ACC112 (cell line): ENCODE data around the gene HOXB7.

Experiments
- H2AFZ ChIP-seq: fragments of 200-600 bp; sonication (generic); one replicate; pipeline ENCODE4 v1.6.0; 2017; ENCODE audit warnings: antibody characterized with exemption, low read length; ENCODE audit not compliant: unreplicated experiment
- H3K27ac ChIP-seq: fragments of 200-600 bp; sonication (generic); 2 replicates; pipeline ENCODE4 v1.5.1; 2014; ENCODE audit warnings: low read depth, mild to moderate bottlenecking, antibody characterized with exemption, low read length, moderate library complexity
- H3K27me3 ChIP-seq: fragments of 200-600 bp; sonication (generic); 2 replicates; pipeline ENCODE4 v1.6.1; 2014; ENCODE audit warnings: mild to moderate bottlenecking, antibody characterized with exemption, low read length, moderate library complexity, mixed read lengths; ENCODE audit not compliant: insufficient read depth
- H3K36me3 ChIP-seq: fragments of 200-600 bp; sonication (generic); 2 replicates; pipeline ENCODE4 v1.6.1; 2016; ENCODE audit warnings: mild to moderate bottlenecking, antibody characterized with exemption, low read length, moderate library complexity, mixed read lengths; ENCODE audit not compliant: insufficient read depth
- H3K4me1 ChIP-seq: fragments of 200-600 bp; sonication (generic); one replicate; pipeline ENCODE4 v1.6.1; 2016; ENCODE audit warnings: low read length, mixed read lengths; ENCODE audit not compliant: insufficient read depth, unreplicated experiment, control insufficient read depth
- H3K4me3 ChIP-seq: fragments of 200-600 bp; sonication (generic); 2 replicates; pipeline ENCODE4 v1.5.1; 2014; ENCODE audit warnings: mild to moderate bottlenecking, low read depth, low read length
- H3K79me2 ChIP-seq: fragments of 200-600 bp; sonication (generic); one replicate; pipeline ENCODE4 v1.6.0; 2016; ENCODE audit warnings: low read length; ENCODE audit not compliant: control insufficient read depth, unreplicated experiment, insufficient read depth

HOXB7 gene

DNA sequence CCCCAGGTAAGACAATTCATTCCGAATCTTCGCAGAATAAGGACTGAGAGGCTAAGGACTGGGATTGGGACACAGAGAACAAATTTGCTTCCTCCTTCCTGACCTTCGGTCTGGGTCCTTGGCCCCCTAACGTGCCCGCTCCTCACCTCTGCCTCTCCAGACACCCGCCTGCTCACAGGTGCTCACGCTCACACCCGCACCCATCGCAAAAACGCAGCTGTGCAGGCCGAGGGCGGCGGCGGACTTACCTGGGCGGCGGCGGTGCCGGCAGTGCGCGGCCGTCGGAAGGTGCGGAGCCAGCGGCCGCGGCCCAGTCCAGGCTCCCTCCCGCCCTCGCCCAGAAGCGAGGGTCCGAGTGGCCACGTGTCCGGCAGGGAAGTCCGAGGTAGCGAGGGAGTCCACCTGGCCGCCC lies 22.5 kb upstream of the HOXB7 start:
- Histone ChIP-seq H3K27ac (no peak overlapping the region), H3K27me3 (peaks cover 100% of the 10 kb centered on the region), H3K36me3 (no peaks in the 10 kb centered on the region), H3K4me3 (no peak overlapping the region), H3K79me2 (no peaks in the 10 kb centered on the region), H2AFZ (no peak overlapping the region), H3K4me1 (no peaks in the 10 kb centered on the region)

DNA sequence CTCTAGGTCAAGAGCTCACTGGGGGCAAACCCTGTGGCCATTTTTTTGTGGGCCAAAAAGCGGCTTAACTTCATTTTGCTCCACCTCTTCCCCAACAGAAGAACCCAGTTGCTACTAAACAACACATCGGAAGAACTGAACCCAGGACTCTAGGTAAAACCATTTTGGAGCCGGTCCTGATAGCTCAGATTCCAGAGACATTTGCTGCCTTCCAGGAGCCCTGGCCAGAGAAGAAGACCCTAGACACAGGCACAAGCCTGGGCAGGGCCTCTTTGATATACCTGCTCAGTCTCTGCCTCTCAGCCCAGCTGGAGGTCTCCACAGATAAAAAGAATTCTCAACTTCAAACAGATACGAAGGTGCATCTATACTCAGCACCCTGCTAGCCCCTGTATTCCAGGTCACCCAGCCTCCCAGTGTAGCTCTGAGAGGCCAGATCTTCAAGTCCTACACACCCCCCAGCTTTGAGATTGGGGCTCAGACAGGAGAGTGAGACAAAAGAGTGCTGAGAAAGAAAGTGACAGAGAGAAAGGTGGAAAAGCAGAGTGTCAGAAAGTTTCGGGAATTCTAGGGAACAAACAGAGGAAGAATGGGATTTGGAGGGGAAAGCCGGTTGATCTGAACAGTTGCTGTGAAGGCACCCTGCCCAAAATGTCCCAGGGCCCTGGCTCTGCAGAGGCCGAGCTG lies 21.9 kb upstream of the HOXB7 start:
- H2AFZ ChIP-seq, result no peak overlapping the region
- no peak overlapping the region for H3K27ac ChIP-seq
- H3K27me3 ChIP-seq, result peaks cover 100% of the 10 kb centered on the region
- no peaks in the 10 kb centered on the region for H3K36me3 ChIP-seq
- H3K4me1 ChIP-seq, result no peaks in the 10 kb centered on the region
- H3K79me2 ChIP-seq, result no peaks in the 10 kb centered on the region
- H3K4me3 ChIP-seq, result no peak overlapping the region

DNA sequence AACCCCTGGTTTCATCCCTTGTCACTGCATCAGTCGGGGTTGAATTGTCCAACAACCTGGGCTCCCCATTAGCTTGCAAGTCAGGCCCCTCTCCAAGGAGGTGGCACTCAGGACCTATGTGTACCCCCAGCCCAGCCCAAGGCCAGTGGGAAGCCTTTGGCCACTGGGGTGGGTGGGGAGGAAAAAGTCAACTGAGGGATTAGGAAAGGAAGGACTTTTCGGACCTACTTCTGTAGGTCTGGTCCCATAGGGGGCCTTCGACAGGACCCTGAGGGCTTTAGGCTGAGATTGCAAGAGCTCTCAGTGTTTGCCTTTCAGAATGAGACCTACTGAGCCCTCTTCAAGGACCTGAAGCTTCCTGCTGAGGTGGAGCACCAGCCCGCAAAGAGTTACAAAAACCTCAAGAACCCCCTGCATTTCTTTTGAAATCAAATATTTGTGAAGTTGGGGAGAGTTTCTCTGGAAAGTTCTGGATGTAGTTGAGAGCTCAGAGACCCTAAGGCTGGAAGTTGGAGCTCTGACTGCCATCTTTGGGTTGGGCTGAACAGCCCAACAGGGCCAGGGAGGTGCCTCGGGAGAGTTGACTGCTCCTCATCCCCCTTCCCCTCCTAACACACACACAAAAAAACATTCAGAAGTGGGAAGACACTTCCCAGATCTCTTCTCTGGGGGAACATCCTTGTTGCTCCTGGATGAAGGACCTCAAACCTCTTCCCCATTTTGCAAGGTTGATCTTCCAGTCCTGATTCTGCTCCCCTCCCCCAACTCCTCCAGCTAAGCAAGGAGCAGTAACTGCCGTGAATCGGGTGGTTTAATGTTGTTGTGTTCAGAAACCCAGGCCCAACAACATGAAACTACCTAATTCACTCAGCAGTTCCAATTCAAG lies 21.1 kb upstream of the HOXB7 start:
- Histone ChIP-seq H3K4me1 (no peaks in the 10 kb centered on the region), H3K4me3 (no peak overlapping the region), H3K27me3 (peaks cover 100% of the 10 kb centered on the region), H2AFZ (no peak overlapping the region), H3K36me3 (no peaks in the 10 kb centered on the region), H3K27ac (no peak overlapping the region), H3K79me2 (no peaks in the 10 kb centered on the region)

DNA sequence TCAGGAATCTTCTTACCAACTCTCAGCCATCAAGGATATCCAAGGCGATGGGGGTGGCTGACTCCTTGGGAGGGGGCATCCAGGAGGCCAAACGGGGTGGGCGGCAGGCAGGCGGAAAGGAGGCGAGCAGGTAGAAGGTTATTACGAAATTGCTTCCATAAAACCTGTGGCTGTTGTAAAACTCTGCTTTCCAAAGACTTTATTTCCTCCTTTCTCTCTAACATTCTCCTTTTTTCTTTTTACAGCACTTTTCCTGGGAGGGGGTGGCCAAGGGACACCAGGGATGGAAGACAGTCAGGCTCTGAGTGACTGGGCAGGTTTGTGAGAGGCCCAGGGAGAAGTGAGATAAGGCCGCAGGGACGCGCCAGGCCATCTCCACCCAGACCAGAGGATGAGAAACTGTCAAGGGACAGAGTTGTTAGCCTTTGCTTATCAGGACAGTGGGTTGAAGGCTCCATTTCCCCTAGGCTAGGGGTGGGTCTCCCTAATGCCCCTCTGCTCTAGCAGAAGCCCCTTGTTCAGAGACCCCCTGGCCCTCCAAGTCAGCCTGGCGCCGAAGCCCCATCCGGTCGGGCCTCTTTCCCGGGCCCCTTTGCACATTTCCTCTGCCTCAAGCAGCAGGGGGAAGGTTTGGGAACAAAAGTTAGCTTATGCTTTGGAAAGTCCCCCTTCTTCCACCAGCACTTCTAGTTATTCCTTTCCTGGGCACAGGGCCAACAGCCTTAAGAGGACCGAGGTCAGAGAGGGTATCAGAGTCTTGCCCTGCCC lies 20.3 kb upstream of the HOXB7 start:
- Histone ChIP-seq H3K27me3 (peaks cover 99% of the 10 kb centered on the region), H3K4me1 (no peaks in the 10 kb centered on the region), H2AFZ (no peak overlapping the region), H3K27ac (no peak overlapping the region), H3K36me3 (no peaks in the 10 kb centered on the region), H3K4me3 (no peak overlapping the region), H3K79me2 (no peaks in the 10 kb centered on the region)

DNA sequence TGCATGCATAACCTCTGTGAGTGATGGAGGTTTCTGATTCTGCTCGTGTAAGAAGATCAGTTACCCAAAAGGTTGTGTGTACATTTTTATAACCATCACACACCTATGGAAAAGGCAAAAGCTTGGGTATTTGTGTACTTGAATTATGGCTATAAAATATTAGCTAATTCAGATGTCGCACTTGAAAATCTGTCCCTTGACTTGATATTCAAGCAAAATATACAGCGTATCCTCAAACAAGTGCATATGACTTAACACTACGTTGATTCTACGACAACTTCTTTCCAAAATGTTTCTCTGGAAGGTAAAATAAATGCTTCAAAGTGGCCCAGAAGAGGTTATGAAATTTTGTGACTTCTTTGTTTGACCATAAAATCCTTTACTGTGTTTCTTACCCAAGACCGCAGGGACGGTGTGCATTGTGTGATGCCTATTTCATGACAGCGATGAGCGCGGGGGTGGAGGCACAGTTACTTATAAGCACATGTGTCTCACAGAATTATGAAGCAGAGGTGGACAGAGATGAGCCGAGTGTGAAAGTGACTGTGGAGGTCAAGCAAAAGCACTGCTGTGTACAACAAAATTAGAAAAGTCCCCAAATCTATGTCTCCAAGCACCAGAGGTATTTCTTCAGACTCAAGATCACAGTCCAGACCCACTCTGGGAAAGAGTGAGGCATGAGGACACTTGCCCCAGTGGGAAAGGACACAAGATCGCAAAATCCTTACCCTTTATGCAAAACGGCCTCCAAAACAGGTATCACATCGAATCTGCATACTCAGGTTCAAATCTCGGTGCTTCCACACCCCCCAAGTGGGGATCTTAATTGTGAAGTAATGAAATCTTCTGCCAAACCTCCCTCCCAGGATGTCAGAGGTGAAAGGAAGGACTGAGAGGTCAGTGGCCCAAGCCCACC lies 19.4 kb upstream of the HOXB7 start:
- Histone ChIP-seq H2AFZ (no peak overlapping the region), H3K4me1 (no peaks in the 10 kb centered on the region), H3K27me3 (peaks cover 98% of the 10 kb centered on the region), H3K27ac (no peak overlapping the region), H3K4me3 (no peak overlapping the region), H3K36me3 (no peaks in the 10 kb centered on the region), H3K79me2 (no peaks in the 10 kb centered on the region)

DNA sequence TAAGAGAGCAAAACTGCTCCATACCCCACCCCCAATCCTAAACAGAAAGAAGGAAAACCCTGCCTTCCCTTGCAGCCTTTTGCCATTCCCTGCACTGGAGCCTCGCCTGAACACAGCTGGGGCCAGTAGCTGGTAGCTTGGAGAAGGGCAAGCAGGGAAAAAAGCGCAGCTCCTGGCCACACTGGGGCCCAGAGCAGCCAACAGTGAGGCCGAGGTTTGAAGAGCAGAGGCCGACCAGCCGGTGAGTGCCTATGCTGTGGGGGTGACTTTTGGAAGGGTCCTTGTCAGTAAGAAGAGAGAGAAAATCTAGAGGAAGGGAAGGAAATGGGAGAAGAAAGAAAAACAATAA lies 18.6 kb upstream of the HOXB7 start:
- Histone ChIP-seq H2AFZ (no peak overlapping the region), H3K27ac (no peak overlapping the region), H3K36me3 (no peaks in the 10 kb centered on the region), H3K27me3 (peaks cover 98% of the 10 kb centered on the region), H3K4me1 (no peaks in the 10 kb centered on the region), H3K79me2 (no peaks in the 10 kb centered on the region), H3K4me3 (no peak overlapping the region)

DNA sequence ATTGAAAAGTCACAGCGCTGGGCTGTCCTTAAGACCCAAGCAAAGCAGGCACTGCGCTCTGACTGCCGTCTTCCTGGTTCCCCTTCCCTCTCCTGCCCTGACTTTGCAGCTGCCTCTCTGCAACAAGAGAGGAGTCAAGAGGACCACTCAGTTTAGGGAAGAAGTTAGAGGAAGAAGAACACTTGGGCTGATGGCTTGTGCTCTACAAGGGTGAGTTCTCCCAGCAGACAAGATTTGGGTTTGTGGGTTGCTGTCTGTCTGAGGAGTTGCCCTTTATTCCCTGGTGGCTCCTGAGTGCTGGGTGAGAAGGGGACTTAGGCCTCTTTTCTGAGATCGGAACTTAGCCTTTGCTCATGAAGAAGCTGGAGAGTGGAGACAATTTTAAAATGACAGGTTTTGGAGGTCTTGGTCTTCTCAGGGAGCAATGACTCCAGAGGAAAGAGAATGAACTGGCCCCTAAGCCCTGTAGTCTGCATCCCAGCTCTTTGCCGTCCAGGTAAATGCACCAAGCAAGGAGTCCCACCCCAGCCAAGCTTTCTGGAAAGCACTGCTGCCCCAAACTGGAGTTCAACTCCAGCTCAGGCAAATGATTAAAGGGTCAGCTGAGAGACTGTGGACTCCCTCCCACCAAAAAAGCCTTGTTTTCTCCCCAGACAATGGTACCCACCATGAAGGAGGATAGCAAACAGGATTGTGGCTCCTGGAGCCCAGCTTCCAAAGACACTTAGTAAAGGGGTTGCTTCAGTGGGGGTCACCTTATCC lies 18.0 kb upstream of the HOXB7 start:
- Histone ChIP-seq H3K4me1 (no peaks in the 10 kb centered on the region), H3K36me3 (no peaks in the 10 kb centered on the region), H3K27ac (no peak overlapping the region), H3K27me3 (peaks cover 98% of the 10 kb centered on the region), H3K79me2 (no peaks in the 10 kb centered on the region), H3K4me3 (no peak overlapping the region), H2AFZ (no peak overlapping the region)

DNA sequence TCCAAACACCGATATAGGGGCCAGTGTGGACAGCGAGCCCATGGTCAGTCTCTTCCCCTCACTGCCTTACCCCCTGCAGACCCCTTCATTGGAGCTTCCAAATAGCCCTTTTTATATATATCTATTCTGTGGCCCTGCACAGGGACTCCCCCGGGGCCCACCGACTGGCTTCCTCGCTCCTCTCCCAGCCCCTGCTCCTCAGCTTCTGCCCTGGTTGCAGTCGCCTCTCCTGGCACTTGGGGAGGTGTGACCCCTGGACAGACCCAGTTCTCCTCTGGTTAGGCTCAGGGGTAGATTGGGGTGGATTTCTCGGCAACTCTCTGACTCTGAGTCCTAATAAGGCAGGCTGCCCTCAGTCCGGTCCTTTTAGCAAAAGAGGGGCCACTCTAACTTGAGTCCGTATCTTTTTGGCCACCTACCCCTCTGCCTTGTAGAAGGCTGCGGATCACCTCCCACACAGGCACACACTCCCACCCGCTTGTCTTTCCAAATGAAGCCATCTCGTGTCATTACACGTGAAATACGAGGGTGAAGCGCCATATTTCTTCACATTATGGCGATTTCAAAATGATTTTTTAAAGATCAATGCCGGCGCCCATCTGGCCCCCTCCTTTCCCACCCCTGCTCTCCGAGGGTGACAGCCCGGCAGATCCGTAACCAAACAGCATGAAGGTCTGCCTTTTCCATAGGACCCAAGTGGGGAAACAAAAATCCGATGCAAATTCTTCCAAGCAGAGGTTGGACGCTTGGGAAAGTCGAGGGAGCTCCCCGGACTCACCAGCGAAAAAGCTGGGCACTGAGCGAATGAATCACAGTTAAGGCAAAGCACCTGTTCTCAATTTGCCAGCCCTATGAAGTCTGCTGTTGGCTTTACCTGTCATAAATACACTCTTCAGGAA lies 17.1 kb upstream of the HOXB7 start:
- Histone ChIP-seq H3K27me3 (peaks cover 98% of the 10 kb centered on the region), H3K4me1 (no peaks in the 10 kb centered on the region), H3K27ac (no peak overlapping the region)

DNA sequence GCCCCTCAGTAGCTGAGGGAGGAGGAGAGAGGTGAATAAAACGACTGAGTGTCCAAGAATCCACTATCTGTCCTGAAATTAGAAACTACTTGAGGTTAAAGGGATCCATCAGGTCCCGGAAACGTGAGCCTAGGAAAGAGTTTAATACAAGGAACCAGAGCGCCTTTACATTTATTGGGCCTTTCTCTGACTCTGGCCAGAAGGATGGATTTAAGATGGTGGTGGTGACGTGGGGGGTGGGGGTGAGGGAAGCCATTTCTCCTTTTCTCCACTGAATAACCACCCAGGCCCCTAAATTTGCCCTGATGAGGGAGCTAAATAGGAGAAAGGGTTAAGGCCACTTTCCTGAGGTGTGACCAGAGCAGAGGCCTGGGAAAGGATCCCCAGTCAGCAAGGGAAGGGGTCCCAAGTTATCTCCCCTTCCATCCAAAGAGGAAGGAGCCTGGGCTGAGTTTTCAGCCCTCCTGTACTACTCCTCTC lies 16.3 kb upstream of the HOXB7 start:
- no peaks in the 10 kb centered on the region for H3K4me1 ChIP-seq
- no peak overlapping the region for H3K27ac ChIP-seq
- no peak overlapping the region for H3K4me3 ChIP-seq
- peaks cover 98% of the 10 kb centered on the region for H3K27me3 ChIP-seq
- no peak overlapping the region for H2AFZ ChIP-seq
- no peaks in the 10 kb centered on the region for H3K79me2 ChIP-seq
- no peaks in the 10 kb centered on the region for H3K36me3 ChIP-seq

More for the DNA sequence above, 17.1 kb upstream of the HOXB7 start:
- Histone ChIP-seq H2AFZ (no peak overlapping the region), H3K79me2 (no peaks in the 10 kb centered on the region), H3K4me3 (no peak overlapping the region), H3K36me3 (no peaks in the 10 kb centered on the region)
